HG03280 (cell line): ENCODE data around the gene SDHA.

ENCODE experiments used
- ATAC-seq: cut with Tn5 transposase; IDR thresholded peaks from one replicate; pipeline ENCODE4 v1.9.1; 2021; ENCODE audit warnings: mild to moderate bottlenecking, moderate library complexity; ENCODE audit not compliant: unreplicated experiment

SDHA gene

GRCh38 chr5:217494-218456 is at the start of gene SDHA, which contains the start of gene CCDC127:
Gene SDHA (plus strand): TSS chr5:218320. CDS start chr5:218356, 36 bp downstream.
Gene CCDC127 (minus strand): TSS chr5:218153. CDS start chr5:216849, 1,304 bp downstream.
- peak; percentile 86 for ATAC-seq

- no peak for ATAC-seq
Observed at GRCh38 chr5:169071-169727, 48.9 kb upstream of the SDHA start.

GRCh38 chr5:169728-170094 is 48.4 kb upstream of the SDHA start:
- no peak for ATAC-seq

- ATAC-seq, result no peak
Observed at GRCh38 chr5:170971-171800, 46.9 kb upstream of the SDHA start.

GRCh38 chr5:171801-172331 is 46.3 kb upstream of the SDHA start:
- ATAC-seq, result no peak

- ATAC-seq, result no peak
Observed at GRCh38 chr5:172421-172820, 45.7 kb upstream of the SDHA start.

- no peak for ATAC-seq
Observed at GRCh38 chr5:172841-173251, 45.3 kb upstream of the SDHA start.

GRCh38 chr5:173392-174290 is 44.5 kb upstream of the SDHA start:
- no peak for ATAC-seq

GRCh38 chr5:174291-174600 is 43.9 kb upstream of the SDHA start:
- ATAC-seq, result no peak

- no peak for ATAC-seq
Observed at GRCh38 chr5:174876-175465, 43.1 kb upstream of the SDHA start.

GRCh38 chr5:176296-176823 is 41.8 kb upstream of the SDHA start:
- no peak for ATAC-seq

- ATAC-seq, result no peak
Observed at GRCh38 chr5:178110-178509, 40.0 kb upstream of the SDHA start.

GRCh38 chr5:179401-179800 is 38.7 kb upstream of the SDHA start:
- ATAC-seq, result no peak

GRCh38 chr5:180286-180918 is 37.7 kb upstream of the SDHA start:
- ATAC-seq, result no peak

GRCh38 chr5:181160-181559 is 37.0 kb upstream of the SDHA start:
- no peak for ATAC-seq

- no peak for ATAC-seq
Observed at GRCh38 chr5:181566-181965, 36.6 kb upstream of the SDHA start.

- no peak for ATAC-seq
Observed at GRCh38 chr5:182126-182525, 36.0 kb upstream of the SDHA start.

- no peak for ATAC-seq
Observed at GRCh38 chr5:184471-184870, 33.6 kb upstream of the SDHA start.
